Measurements from ENCODE around the gene TOP1. TPM values are rescaled to one million over a fixed set of nuclear protein-coding genes. Genes with fewer than 3 reads are reported as not detected.

TOP1 gene
- polyA plus RNA-seq, 3 donors = 6.9 to 11.5 (median 11.5) TPM

- Histone ChIP-seq H3K36me3 (replicated peaks in 1 of 2; ENCODE audit: control insufficient read depth in 1 of 2, insufficient read depth in 2 of 2, low read length in 2 of 2) (no peaks in the 10 kb centered on the region), H3K4me3 (replicated peaks in 1 of 3; ENCODE audit: low read depth in 2 of 3, low read length in 3 of 3) (no peak overlapping the region), H4K20me1 (ENCODE audit: insufficient read depth, low read length) (no peaks in the 10 kb centered on the region), H3K79me2 (ENCODE audit: insufficient read depth, low read length) (no peaks in the 10 kb centered on the region), H3K27me3 (ENCODE audit: control insufficient read depth in 2 of 2, insufficient read depth in 2 of 2, low read length in 2 of 2) (no peaks in the 10 kb centered on the region), H2AFZ (ENCODE audit: insufficient read depth, low read depth, low read length, poor library complexity, severe bottlenecking) (no peak overlapping the region), H3K27ac (ENCODE audit: low read depth in 1 of 2, low read length in 2 of 2) (no peak overlapping the region), H3K9me3 (replicated peaks in 1 of 2; ENCODE audit: control insufficient read depth in 1 of 2, insufficient read depth in 1 of 2, low read length in 2 of 2) (no peaks in the 10 kb centered on the region), H3K4me2 (replicated peaks; ENCODE audit: extremely low read depth, low read length, poor library complexity, severe bottlenecking) (no peak overlapping the region), H3K4me1 (ENCODE audit: control insufficient read depth in 1 of 2, insufficient read depth in 2 of 2, low read length in 2 of 2) (peaks cover 0 to 8% of the 10 kb centered on the region in 2 donors), H3K9ac (ENCODE audit: insufficient read depth, low read length, poor library complexity, severe bottlenecking) (no peak overlapping the region)
- no peak overlapping the region for H3K4me3 Mint-ChIP-seq
- 100% methylated on average over 4 of the region's 4 CpGs for WGBS (ENCODE audit: insufficient coverage)
- peaks cover 0 to 3% (median 2%) of the 10 kb centered on the region in 3 donors for H3K27me3 Mint-ChIP-seq (ENCODE audit: low read depth in 3 of 3)
- peaks cover 12% of the 10 kb centered on the region for H3K4me1 Mint-ChIP-seq
- no peak for TF ChIP-seq CTCF (IDR thresholded peaks at IDR 0.05)
- intact Hi-C loops (cut with micrococcal nuclease) = no loop called here
- peak overlapping the region in 2 of 7 donors; percentile 33 to 68 for H3K27ac Mint-ChIP-seq
- peaks cover 0 to 9% (median 0%) of the 10 kb centered on the region in 7 donors for H3K9me3 Mint-ChIP-seq
- no peak for DNase-seq
- no peaks in the 10 kb centered on the region for H3K36me3 Mint-ChIP-seq
Measured at GRCh38 chr20:40984496-40984895, 44.1 kb upstream of the TOP1 start.

- Mint-ChIP-seq H3K9me3 (peaks cover 0 to 9% (median 0%) of the 10 kb centered on the region in 7 donors), H3K27ac (no peak overlapping the region), H3K4me3 (no peak overlapping the region), H3K4me1 (peaks cover 23% of the 10 kb centered on the region), H3K36me3 (no peaks in the 10 kb centered on the region), H3K27me3 (ENCODE audit: low read depth in 3 of 3) (peaks cover 0 to 3% (median 2%) of the 10 kb centered on the region in 3 donors)
- peaks cover 3% of the 10 kb centered on the region for H3K79me2 ChIP-seq (ENCODE audit: insufficient read depth, low read length)
- H3K9ac ChIP-seq (ENCODE audit: insufficient read depth, low read length, poor library complexity, severe bottlenecking) = no peak overlapping the region
- no peaks in the 10 kb centered on the region for H3K27me3 ChIP-seq (ENCODE audit: control insufficient read depth in 2 of 2, insufficient read depth in 2 of 2, low read length in 2 of 2)
- WGBS (ENCODE audit: insufficient coverage) = no CpG with 5 or more reads among the region's 2 CpGs
- no peak overlapping the region for H3K4me3 ChIP-seq (replicated peaks in 1 of 3; ENCODE audit: low read depth in 2 of 3, low read length in 3 of 3)
- TF ChIP-seq CTCF (IDR thresholded peaks at IDR 0.05) = no peak
- no peak for DNase-seq
- no peaks in the 10 kb centered on the region for H3K9me3 ChIP-seq (replicated peaks in 1 of 2; ENCODE audit: control insufficient read depth in 1 of 2, insufficient read depth in 1 of 2, low read length in 2 of 2)
- no peak overlapping the region for H3K4me2 ChIP-seq (replicated peaks; ENCODE audit: extremely low read depth, low read length, poor library complexity, severe bottlenecking)
- H3K27ac ChIP-seq (ENCODE audit: low read depth in 1 of 2, low read length in 2 of 2) = no peak overlapping the region
- H3K36me3 ChIP-seq (replicated peaks in 1 of 2; ENCODE audit: control insufficient read depth in 1 of 2, insufficient read depth in 2 of 2, low read length in 2 of 2) = no peaks in the 10 kb centered on the region
- H3K4me1 ChIP-seq (ENCODE audit: control insufficient read depth in 1 of 2, insufficient read depth in 2 of 2, low read length in 2 of 2) = peaks cover 13 to 23% of the 10 kb centered on the region in 2 donors
- no peak overlapping the region for H2AFZ ChIP-seq (ENCODE audit: insufficient read depth, low read depth, low read length, poor library complexity, severe bottlenecking)
- H4K20me1 ChIP-seq (ENCODE audit: insufficient read depth, low read length) = peaks cover 3% of the 10 kb centered on the region
- intact Hi-C loops (cut with micrococcal nuclease) = no loop called here
Measured at GRCh38 chr20:40986774-40987173, 41.8 kb upstream of the TOP1 start.

Data from CD14-positive monocyte (primary cell).